ENCODE measurements around the gene TTC12.

TTC12 gene

DNA sequence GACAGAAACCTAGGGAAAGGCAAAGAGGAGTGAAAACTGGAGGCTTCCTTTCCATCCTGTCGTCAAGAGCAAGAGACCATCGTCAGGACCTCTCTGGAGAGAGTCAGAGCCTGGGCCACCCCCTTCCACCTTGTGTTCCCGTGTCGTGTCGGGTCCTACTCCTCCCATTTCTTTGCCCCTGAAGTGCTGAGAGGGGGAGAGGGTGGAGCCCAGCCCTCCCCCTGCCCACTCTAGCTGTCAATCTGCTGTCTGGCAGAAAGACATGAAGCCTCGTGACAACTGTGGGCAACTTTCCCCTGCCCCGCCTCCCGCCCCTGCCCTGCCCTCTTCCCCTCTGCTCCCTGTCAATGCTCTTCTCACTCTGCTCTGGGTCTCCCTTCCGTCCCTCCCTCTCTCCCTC is 93.8 kb downstream of the TTC12 start:
- DNase-seq = no peak

DNA sequence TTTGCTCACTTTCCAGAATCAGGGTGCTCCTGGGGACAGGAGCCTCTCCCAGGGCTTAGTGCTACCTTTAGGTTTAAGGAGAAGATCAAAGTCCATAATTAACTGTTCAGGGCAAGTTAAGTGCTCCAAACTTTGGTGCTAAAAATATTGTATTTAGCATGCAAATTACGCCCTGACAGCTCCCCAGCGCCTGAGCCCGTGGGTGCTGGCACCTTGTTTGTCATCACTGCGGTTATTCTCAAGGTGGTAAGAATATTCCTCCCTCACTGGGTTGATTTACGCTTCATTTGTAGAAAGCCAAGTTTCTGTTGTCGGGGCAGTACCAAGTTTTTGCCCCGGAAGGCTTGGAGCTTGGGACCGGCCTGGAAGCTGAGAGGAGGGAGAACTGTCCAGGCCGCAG is 94.5 kb downstream of the TTC12 start:
- DNase-seq = no peak

DNA sequence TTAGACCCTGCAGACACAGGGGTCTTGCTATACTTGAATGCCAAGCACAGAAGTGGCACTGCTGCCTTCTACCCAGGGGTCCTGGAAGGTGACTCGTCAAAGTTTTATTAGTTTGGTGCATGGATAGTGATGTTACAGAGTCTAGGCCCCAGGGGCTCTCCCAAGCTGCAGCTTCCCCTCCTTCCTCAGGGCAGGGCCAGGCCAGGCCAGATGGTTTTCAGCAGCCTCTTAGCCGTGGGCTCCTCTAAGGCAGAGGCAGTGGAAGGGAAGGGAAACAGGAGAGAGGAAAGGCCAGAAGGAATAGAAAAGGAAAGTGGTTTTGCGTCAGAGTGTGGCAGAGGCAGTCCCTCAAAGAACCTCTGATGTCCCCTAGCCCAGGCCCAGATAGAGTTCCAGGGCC is 95.1 kb downstream of the TTC12 start:
- no peak for DNase-seq

DNA sequence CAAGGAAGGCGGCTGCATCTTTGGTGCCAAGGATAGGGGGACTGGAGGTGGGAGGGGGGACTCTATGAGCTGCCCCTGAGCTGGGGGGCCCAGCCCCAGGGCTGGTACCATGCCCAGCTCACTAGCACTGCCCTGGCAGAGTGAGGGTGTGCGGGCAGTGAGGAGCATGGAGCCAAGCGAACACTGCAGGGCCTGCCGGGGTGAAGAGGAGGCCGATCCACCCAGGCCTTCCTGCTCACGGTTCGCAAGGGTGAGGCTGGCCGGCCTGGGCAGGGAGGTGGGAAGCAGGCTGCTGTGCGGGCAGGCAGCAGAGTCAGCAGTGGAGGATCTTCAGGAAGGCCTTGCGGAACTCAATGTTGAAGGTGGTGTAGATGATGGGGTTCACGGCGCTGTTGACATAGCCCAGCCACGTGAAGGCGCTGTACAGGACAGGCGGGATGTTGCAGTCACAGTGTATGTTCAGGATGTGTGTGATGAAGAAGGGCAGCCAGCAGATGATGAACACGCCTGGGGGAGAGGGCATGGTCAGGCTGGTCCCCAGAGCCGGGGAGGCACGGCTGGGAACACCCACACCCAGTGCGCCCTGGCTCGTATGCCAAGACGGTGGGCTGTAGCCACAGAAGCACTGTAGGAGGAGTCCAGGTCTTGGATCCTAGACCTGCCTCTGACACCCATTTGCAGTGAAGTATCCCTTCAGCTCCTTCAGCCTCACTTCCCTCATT is 96.2 kb downstream of the TTC12 start:
- DNase-seq = no peak

DNA sequence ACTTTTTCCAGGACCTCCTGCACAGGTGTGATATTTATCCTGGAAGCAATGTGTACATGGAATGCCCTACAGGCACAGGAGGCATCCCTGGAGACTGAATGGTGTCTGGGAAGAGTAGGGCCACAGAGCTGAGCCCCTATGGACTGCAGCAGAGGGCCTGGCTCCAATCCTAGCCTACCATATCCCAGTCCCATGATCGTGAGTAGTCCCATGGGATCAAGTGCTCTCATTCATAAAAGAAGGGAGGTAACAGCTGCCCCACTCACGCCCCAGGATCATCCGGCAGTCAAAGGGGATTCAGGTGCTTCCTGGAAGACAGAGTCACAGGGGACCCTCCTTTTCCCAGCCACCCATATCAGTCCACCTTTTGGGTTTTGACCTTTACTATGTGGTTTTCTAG is 97.2 kb downstream of the TTC12 start:
- no peak for DNase-seq

DNA sequence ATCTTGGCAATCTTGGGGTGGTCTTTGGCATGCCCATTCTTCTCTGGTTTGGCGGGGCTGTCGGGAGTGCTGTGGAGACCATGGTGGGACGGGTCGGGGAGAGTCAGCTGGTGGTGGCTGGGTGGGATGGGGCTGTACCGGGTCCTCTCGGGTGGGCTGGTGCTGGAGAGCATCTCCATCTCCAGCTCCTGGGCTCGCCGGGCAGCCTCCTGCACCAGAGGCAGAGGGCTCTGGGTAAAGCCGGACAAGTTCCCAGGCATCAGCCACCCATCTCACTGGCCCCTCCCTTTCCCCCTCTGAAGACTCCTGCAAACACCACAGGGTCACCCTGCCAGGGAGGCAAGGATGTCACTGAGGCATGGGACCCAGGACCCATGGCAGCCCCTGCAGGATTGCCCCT is 98.3 kb downstream of the TTC12 start:
- no peak for DNase-seq

DNA sequence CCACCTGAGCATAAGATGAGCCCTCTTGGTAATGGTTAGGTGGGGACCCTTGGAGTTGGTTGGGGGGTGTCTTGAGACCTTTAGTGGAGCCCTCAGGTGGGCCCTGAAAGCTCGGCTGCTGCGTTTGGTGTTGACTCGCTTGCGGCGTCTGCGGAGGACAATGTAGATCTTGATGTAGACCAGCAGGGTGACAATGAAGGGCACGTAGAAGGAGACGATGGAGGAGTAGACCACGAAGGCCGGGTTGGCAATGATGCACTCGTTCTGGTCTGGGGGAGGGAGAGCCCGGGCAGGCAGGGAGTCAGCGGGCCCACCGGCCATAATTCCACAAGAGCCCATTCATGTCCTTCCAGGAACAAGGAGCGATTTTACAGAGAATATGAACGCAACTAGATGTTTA is 101.0 kb downstream of the TTC12 start:
- no peak for DNase-seq

All from SW 1271 (cell line).